K562 treated with DMSO at 1 percent for 12 hours (cell line): ENCODE measurements around the gene TCN2. TPM values are rescaled to one million over a fixed set of nuclear protein-coding genes. Genes with fewer than 3 reads are reported as not detected.

Experiments used
- total RNA-seq: library from RNA; unstranded; fragments of 300-600 nt; gene quantifications from 2 replicates; pipeline ENCODE4 v1.2.3, GENCODE V29; 2022; ENCODE audit not compliant: insufficient read depth

The TCN2 gene
- total RNA-seq = 3.8 and 4.0 TPM in 2 replicates

GRCh38 chr22:30606455-30607299 lies at the start of gene TCN2:
Gene TCN2 (plus strand): TSS chr22:30607174. CDS start chr22:30607332, 158 bp downstream.

GRCh38 chr22:30574095-30574981 lies 32.6 kb upstream of the TCN2 start, which contains the start of gene GAL3ST1:
Gene GAL3ST1 (minus strand): TSS chr22:30574665. CDS start chr22:30557392, 17,273 bp downstream.

DNA sequence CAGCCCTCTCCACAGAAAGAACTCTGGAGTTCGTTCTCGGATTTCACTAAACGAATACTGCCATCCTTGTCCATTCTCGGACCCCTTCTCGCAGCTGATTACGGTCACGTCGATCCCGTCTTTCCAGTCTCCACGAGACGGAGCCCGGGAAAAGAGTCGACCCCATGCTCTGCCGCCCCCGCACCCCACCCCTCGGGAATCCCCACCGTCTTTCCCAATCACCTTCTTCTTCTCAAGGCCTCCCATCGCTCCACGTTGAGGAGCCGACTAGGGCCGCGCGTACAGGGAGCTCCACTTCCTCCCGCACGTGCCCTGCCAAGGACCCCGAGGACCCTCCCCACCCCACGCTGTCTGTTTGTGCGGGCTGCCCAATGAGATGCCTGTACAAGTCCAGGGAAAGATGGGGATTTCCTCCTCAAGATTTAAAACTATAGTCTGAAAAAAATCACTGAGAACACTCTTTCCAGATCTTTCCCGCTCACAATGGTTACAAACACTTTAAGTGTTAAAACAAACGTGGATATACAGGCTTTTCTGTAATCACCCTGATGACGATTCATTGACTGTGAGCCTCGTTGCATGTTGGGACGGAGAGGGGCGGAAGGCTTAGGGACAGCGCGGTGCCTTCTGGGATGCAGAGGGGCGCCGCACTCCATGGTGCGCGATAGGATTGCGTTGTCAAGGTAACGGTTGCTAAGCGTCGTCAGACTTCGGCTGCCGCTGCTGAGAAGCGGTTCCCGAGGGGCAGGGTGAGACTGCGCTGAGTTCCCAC lies 15.2 kb upstream of the TCN2 start, which contains the start of gene PES1:
PES1 (minus strand) TSS at position 323 of the 772 bp plus-strand sequence; CDS start at position 246, 77 bp downstream.

GRCh38 chr22:30635273-30636225 lies 28.6 kb downstream of the TCN2 start, which contains the start of gene SLC35E4:
Gene SLC35E4 (plus strand): TSS chr22:30635781. CDS start chr22:30636451, 670 bp downstream.

DNA sequence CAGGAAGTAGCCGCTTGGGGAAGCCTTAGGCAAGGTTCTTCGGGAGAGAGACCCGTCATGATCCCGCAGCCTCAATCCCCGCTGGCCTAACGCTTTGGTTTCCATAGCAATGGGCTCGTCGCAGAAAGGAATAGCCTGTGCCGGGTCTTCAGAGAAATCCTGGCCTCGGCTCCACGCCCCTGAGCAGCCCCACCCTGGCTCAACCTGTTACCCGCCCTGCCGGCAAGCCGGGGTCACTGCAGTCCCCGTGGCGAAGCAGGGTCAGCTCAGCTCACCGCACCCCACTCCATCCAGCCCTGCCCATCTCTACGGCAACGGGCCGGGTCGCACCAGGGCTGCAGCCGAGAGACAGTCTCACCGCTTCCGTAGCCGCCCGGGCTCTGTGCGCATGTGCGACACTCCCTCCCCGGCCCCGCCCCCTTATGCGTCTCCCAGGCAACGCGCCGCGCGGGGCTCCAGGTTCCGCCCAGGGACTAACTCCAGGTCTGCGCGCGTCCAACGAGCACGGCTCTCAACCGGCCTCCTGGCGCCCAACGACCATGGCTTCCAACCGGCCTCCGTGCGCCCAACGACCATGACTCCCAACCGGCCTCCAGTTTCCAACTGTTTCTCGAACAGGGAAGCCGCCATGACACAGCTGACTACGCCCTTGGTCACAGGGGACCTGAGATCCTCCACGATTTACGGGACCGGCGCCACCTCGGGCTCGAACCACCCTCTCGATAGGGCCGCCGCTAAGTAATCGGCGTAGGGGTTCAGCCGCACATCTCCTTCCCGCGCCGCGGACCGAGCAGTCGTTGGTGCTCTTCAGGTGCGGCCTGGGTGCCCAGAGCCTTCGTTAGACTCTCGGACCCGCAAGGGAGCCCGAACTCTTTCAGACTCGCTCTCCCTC lies 60.8 kb downstream of the TCN2 start, which contains the start of gene DUSP18:
DUSP18 (minus strand) TSS at position 382 of the 892 bp plus-strand sequence. CDS start 3,872 bp downstream, outside the sequence.

Other genes with a start within 250 kb of the TCN2 start
- 3.4 and 7.5 TPM in 2 replicates for gene RNF215, start 219.8 kb upstream of the TCN2 start, total RNA-seq
- gene SEC14L2, start 210.2 kb upstream of the TCN2 start, total RNA-seq = 0.19 TPM in 1 of 2 replicates, not detected in the other
- gene MTFP1, start 181.4 kb upstream of the TCN2 start, total RNA-seq = 35.8 and 45.6 TPM in 2 replicates
- not detected in 2 replicates for gene SEC14L3, start 135.2 kb upstream of the TCN2 start, total RNA-seq
- not detected in 2 replicates for gene SEC14L4, start 101.5 kb upstream of the TCN2 start, total RNA-seq
- 0.53 and 1.8 TPM in 2 replicates for gene SEC14L6, start 60.4 kb upstream of the TCN2 start, total RNA-seq
- gene GAL3ST1, start 32.5 kb upstream of the TCN2 start, total RNA-seq = 4.3 and 8.9 TPM in 2 replicates
- gene PES1, start 15.3 kb upstream of the TCN2 start, total RNA-seq = 31.6 and 45.9 TPM in 2 replicates
- gene SLC35E4, start 28.6 kb downstream of the TCN2 start, total RNA-seq = 3.0 and 4.0 TPM in 2 replicates
- 1.3 and 3.8 TPM in 2 replicates for gene DUSP18, start 60.7 kb downstream of the TCN2 start, total RNA-seq
- gene OSBP2, start 87.7 kb downstream of the TCN2 start, total RNA-seq = 9.7 and 18.4 TPM in 2 replicates